Right hindlimb (tissue), 1 donor: ENCODE measurements around the gene POU5F1.
"Not testable (repeated sequence)": the region's sequence is repeated elsewhere in the genome, so short reads cannot be mapped to it uniquely, and the experiment has no call there.

Source experiments
- DNase-seq: peaks from one replicate; pipeline ENCODE4 v3.0.0-alpha.2; 2018

Gene POU5F1

GRCh38 chr6:31170600-31170881 is at the start of gene POU5F1:
POU5F1 (minus strand) TSS chr6:31170682; CDS start chr6:31170620, 62 bp downstream.
- no peak for DNase-seq

DNA sequence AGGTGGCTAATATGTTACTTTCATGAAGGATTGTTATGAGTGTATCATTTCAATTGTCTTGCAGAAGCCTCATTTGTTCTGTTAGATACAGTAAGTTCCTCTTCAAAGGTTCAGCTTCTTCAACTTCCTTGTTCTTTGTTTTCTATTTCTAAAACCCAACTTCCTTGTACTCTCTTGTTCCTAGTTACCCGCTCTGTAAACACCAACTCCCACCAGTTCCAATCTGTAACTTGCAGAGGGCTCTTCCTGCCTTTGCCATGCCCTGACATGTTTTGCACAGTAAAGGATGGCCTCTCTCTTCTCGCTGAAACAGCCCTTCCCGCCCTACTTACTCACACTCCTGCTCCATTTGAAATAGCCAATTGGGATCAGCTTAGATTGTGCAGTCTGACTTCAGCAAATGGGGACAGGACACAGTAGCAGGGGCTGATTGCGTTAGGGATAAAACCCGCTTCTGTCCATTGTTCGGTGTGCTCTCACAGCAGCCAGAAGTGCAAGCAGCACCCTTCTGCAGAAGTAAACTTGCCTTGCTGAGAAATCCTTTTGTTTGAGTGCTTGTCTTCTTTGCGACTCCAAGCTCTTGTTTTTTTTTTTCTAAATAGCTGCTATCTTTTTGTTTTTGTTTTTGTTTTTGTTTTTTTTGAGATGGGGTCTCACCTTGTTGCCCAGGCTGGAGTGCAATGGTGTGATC is 45.9 kb upstream of the POU5F1 start:
- no peak for DNase-seq

DNA sequence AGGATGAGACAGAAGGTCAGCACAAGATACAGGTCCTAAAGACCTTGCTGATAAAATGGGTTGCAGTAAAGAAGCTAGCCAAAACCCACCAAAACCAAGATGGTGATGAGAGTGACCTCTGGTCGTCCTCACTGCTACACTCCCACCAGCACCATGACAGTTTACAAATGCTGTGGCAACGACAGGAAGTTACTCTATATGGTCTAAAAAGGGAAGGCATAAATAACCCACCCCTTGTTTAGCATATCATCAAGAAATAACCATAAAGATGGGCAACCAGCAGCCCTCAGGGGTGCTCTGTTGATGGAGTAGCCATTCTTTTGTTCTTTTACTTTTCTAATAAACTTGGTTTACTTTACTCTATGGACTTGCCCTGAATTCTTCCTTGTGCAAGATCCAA is 44.7 kb upstream of the POU5F1 start:
- not testable (repeated sequence) for DNase-seq

- no peak for DNase-seq
These were observed 44.0 kb upstream of the POU5F1 start for GRCh38 chr6:31214516-31214915.

- no peak for DNase-seq
These were observed 40.5 kb upstream of the POU5F1 start for GRCh38 chr6:31210741-31211532.

- no peak for DNase-seq
These were observed 39.6 kb upstream of the POU5F1 start for GRCh38 chr6:31210123-31210522.

- DNase-seq = no peak
These were observed 38.7 kb upstream of the POU5F1 start for GRCh38 chr6:31209137-31209536.

GRCh38 chr6:31208506-31208905 is 38.0 kb upstream of the POU5F1 start:
- DNase-seq = no peak

DNA sequence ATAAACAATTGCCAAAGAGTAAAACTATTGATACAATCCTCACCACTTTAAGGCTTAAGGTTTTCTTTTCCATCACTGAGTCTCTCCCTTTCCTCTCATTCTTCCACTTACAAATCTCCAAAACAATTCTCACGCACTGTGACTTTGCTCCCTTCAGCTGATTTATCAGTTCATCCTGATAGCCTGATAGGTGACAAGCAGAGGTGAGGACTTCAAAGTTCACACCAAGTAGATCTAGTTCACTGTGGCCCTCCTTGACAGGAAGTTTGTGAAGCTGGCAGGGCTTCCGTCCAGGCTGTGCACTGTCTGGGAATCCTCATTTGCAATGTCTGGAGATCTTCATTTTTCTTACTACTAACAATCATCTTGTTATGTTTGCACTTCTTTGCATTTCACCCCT is 35.2 kb upstream of the POU5F1 start:
- DNase-seq = no peak

DNA sequence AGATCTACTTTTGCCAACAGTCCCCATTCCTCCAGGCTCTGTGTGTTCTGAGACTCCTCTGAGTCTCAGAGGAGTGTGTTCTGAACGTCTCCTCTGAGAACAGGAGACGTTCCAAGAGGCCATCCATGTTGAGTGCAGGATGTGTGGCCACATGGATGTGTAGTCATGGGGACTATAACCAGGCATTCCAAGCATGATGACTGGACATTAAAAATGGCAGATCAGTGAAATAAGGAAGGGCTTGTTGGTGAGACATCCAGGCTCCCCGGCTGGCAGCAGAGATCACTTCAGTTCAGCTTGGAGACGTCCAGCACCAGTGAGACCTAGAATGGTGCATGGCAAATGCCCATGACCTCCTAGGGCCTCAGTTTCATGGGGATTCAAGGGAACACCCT is 34.3 kb upstream of the POU5F1 start:
- DNase-seq = no peak

DNA sequence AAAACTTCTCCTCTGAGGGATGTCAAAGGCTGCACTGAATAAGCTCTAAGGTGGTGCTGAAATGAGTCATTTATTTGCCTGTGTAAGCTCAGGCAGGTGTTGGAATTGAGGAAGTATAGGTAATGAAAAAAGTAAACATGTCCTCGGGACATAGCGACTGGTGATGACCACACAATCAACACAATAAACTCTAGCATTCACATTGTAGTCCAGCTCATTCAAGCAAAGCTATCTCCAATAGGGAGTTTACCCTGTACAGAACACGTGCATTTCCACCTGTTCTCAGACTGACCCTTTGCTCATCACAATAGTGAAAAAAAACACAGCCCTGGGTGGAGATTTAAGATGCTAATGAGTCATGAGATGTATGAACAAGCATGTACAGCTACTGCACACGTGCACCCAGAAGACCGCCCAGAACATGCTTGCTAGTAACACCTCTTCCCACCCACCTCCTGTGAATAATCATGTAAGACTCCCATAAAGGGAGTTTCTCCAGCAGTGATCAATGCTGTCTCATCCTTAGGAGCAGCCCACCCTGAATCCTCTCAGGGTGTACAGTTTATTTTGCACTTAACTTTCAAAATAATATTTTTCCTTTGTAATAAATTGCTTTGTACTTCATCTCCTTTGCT is 33.0 kb upstream of the POU5F1 start:
- DNase-seq = no peak

GRCh38 chr6:31202259-31203166 is 32.0 kb upstream of the POU5F1 start:
- DNase-seq = no peak

DNA sequence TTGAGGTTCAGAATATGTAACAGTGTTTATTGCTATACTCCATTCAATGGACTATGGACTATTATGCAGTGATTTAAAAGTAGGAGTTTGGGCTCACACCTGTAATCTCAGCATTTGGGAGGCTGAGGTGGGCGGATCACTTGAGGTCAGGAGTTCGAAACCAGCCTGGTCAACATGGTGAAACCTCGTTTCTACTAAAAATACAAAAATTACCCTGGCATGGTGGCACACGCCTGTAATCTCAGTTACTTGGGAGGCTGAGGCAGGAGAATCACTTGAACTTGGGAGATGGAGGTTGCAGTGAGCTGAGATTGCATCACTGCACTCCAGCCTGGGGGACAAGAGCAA is 28.6 kb upstream of the POU5F1 start:
- not testable (repeated sequence) for DNase-seq

DNA sequence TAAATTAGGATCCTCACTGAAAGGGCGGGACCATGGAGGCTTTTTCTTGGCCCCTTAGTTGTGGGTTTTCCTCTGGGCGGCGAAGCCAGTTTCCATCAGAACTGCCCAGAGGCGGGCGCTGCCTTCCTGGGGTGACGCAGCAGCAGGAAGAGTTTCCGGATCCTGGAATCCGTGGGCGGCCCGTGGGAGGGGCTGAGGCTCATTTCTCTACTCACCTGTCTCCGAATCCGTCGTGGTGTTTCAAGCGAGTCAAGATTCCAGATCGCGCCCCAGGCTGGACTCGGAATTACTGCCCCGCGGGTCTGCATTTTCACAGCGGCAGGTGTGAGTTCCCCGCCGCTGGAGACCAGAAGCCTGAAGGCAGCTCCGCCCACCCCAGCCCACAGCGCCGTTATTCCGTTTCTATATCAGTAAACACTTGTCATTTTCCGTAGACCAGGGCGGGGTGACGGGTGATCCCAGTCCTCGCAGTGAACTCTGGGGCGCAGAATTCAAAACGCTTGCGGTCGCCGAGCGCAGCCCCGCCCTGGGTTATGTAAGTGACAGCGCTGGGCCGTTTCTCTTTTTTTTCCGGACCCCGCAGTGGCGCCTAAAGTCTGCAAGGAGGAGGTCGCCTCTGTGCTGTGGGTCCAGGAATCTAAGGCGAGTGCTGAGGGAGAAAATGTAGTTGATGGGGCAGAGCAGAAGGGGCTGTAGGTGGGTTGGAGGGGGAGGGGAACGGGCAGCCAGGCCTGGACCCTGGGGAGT is 27.2 kb upstream of the POU5F1 start:
- DNase-seq = peak; percentile 86

- DNase-seq = not testable (repeated sequence)
These were observed 26.0 kb upstream of the POU5F1 start for GRCh38 chr6:31196251-31197022.

DNA sequence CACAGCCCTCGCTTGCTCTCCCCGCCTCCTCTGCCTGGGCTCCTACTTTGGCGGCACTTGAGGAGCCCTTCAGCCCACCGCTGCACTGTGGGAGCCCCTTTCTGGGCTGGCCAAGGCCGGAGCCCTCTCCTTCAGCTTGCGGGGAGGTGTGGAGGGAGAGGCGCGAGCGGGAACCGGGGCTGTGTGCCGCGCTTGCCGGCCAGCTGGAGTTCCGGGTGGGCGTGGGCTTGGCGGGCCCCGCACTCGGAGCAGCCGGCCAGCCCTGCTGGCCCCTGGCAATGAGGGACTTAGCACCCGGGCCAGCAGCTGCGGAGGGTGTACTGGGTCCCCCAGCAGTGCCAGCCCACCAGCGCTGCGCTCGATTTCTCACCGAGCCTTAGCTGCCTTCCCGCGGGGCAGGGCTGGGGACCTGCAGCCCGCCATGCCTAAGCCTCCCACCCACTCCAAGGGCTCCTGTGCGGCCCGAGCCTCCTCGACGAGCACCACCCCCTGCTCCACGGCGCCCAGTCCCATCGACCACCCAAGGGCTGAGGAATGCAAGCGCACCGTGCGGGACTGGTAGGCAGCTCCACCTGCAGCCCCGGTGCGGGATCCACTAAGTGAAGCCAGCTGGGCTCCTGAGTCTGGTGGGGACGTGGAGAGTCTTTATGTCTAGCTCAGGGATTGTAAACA is 25.0 kb upstream of the POU5F1 start:
- not testable (repeated sequence) for DNase-seq

- no peak for DNase-seq
These were observed 23.8 kb upstream of the POU5F1 start for GRCh38 chr6:31194061-31194834.

GRCh38 chr6:31193206-31193605 is 22.7 kb upstream of the POU5F1 start:
- DNase-seq = no peak

DNA sequence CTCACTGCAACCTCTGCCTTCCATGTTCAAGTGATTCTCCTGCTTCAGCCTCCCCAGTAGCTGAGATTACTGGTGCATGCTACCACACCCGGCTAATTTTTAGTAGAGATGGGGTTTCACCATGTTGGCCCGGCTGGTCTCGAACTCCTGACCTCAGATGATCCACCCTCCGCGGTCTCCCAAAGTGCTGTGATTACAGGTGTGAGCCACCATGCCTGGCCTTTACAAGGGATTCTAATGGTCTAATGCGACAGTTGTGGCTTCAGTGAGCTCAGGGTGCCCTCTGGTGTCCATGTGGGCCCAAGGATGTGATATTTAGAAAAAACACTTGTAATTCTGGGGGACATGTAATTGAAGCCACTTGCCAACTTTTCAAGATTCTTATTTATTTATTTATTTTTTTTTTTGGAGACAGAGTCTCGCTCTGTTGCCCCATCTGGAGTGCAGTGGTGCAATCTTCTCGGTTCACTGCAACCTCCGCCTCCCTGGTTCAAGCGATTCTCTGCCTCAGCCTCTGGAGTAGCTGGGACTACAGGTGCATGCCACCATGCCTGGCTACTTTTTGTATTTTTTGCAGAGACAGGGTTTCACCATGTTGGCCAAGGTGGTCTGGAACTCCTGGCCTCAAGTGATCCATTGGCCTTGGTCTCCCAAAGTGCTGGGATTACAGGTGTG is 22.1 kb upstream of the POU5F1 start:
- DNase-seq = peak; percentile 73

DNA sequence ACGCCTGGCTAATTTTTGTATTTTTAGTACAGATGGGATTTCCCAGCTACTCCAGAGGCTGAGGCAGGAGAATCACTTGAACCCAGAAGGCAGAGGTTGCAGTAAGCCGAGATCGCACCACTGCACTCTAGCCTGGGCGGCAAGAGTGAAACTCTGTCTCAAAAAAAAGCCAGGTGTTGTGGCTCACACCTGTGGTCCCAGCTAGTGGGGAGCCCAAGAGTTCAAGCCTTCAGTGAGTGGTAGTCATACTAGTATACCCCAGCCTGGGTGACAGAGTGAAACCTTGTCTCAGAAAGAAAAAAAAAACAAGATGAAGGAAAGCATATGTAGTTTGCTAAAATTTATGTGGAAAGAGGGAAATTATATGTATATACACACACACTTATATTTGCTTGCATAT is 20.0 kb upstream of the POU5F1 start:
- no peak for DNase-seq
